ENCODE measurements around the gene ZNF613. TPM values are rescaled to one million over a fixed set of nuclear protein-coding genes. Genes with fewer than 3 reads are reported as not detected.
A peak's percentile ranks its signal among the peaks of the same experiment; 100 is the strongest.

The ZNF613 gene
- total and polyA plus RNA-seq, 2 experiments from 2014 or later = 7.1 to 11.6 TPM

DNA sequence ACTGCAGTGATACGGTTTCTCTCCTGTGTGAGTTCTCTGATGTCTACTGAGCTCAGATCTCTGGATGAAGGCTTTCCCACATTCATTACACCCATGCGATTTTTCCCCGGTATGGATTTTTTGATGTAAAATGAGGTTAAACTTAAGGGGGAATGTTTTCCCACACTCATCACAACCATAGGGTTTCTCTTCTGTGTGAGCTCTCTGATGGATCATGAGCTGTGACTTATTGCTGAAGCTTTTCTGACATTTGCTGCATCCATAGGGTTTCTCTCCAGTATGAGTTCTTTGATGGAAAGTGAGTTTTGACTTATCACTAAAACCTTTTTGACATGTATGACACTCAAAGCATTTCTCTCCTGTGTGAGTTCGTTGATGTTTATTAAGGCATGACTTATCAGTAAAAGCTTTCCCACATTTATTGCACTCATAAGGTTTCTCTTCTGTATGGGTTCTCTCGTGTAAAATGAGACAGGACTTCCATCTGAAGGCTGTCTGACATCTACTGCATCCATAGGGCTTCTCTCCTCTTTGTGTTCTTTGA, 11.9 kb upstream of the ZNF613 start:
- no peak overlapping the region for H3K27ac ChIP-seq
- H3K9me3 ChIP-seq (ENCODE audit: low read depth) = no peaks in the 10 kb centered on the region
- H3K4me1 ChIP-seq (ENCODE audit: low read depth) = no peaks in the 10 kb centered on the region
- TF ChIP-seq, protein P1, sequence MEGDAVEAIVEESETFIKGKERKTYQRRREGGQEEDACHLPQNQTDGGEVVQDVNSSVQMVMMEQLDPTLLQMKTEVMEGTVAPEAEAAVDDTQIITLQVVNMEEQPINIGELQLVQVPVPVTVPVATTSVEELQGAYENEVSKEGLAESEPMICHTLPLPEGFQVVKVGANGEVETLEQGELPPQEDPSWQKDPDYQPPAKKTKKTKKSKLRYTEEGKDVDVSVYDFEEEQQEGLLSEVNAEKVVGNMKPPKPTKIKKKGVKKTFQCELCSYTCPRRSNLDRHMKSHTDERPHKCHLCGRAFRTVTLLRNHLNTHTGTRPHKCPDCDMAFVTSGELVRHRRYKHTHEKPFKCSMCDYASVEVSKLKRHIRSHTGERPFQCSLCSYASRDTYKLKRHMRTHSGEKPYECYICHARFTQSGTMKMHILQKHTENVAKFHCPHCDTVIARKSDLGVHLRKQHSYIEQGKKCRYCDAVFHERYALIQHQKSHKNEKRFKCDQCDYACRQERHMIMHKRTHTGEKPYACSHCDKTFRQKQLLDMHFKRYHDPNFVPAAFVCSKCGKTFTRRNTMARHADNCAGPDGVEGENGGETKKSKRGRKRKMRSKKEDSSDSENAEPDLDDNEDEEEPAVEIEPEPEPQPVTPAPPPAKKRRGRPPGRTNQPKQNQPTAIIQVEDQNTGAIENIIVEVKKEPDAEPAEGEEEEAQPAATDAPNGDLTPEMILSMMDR (IDR thresholded peaks at IDR 0.05; ENCODE audit: low read depth, low read length) = no peak
- DNase-seq (ENCODE audit: low read depth in 1 of 2, low spot score in 1 of 2) = no peak
- no peaks in the 10 kb centered on the region for H3K27me3 ChIP-seq
- H3K4me3 ChIP-seq = no peak overlapping the region
- no peaks in the 10 kb centered on the region for H3K36me3 ChIP-seq

GRCh38 chr19:51916167-51916566, 11.1 kb upstream of the ZNF613 start:
- H3K4me1 ChIP-seq (ENCODE audit: low read depth) = no peaks in the 10 kb centered on the region
- DNase-seq (ENCODE audit: low read depth in 1 of 2, low spot score in 1 of 2) = no peak
- no peaks in the 10 kb centered on the region for H3K27me3 ChIP-seq
- TF ChIP-seq, protein P1 (IDR thresholded peaks at IDR 0.05; ENCODE audit: low read depth, low read length) = no peak
- no peak overlapping the region for H3K4me3 ChIP-seq
- H3K9me3 ChIP-seq (ENCODE audit: low read depth) = no peaks in the 10 kb centered on the region
- no peaks in the 10 kb centered on the region for H3K36me3 ChIP-seq
- H3K27ac ChIP-seq = no peak overlapping the region

GRCh38 chr19:51919606-51920005, 7.7 kb upstream of the ZNF613 start:
- TF ChIP-seq, protein P1 (IDR thresholded peaks at IDR 0.05; ENCODE audit: low read depth, low read length) = no peak
- no peak for DNase-seq (ENCODE audit: low read depth in 1 of 2, low spot score in 1 of 2)
- H3K9me3 ChIP-seq (ENCODE audit: low read depth) = peaks cover 4% of the 10 kb centered on the region
- no peak overlapping the region for H3K4me3 ChIP-seq
- no peak overlapping the region for H3K27ac ChIP-seq
- H3K27me3 ChIP-seq = no peaks in the 10 kb centered on the region
- H3K36me3 ChIP-seq = no peaks in the 10 kb centered on the region
- no peaks in the 10 kb centered on the region for H3K4me1 ChIP-seq (ENCODE audit: low read depth)

GRCh38 chr19:51921949-51922348, 5.3 kb upstream of the ZNF613 start:
- Histone ChIP-seq H3K4me1 (ENCODE audit: low read depth) (no peaks in the 10 kb centered on the region), H3K9me3 (ENCODE audit: low read depth) (peaks cover 4% of the 10 kb centered on the region), H3K4me3 (no peak overlapping the region), H3K27ac (no peak overlapping the region), H3K27me3 (no peaks in the 10 kb centered on the region), H3K36me3 (no peaks in the 10 kb centered on the region)
- no peak for DNase-seq (ENCODE audit: low read depth in 1 of 2, low spot score in 1 of 2)
- TF ChIP-seq, protein P1 (IDR thresholded peaks at IDR 0.05; ENCODE audit: low read depth, low read length) = no peak

- Histone ChIP-seq H3K9me3 (ENCODE audit: low read depth) (peaks cover 4% of the 10 kb centered on the region), H3K27me3 (no peaks in the 10 kb centered on the region), H3K27ac (peak overlapping the region; percentile 97), H3K4me3 (peak overlapping the region; percentile 58), H3K36me3 (peaks cover 10% of the 10 kb centered on the region), H3K4me1 (ENCODE audit: low read depth) (no peaks in the 10 kb centered on the region)
- DNase-seq (ENCODE audit: low read depth in 1 of 2, low spot score in 1 of 2) = no peak
- TF ChIP-seq, protein P1 (IDR thresholded peaks at IDR 0.05; ENCODE audit: low read depth, low read length) = no peak
Measured at GRCh38 chr19:51926426-51926783, 867 bp upstream of the ZNF613 start.

All from cardiac muscle cell (in vitro differentiated cells and primary cell).